Measurements from ENCODE around the gene ACKR3.

- no peak for TF ChIP-seq CTCF (IDR thresholded peaks at IDR 0.05)
- TF ChIP-seq EP300 (IDR thresholded peaks at IDR 0.05): no peak
- TF ChIP-seq POLR2A (IDR thresholded peaks at IDR 0.05): no peak
Observed at GRCh38 chr2:236621786-236622185, 52.2 kb downstream of the ACKR3 start.

Measured in ovary (tissue), 3 donors.